MG63 (cell line): ENCODE measurements around the gene NLRP4. TPM values are rescaled to one million over a fixed set of nuclear protein-coding genes. Genes with fewer than 3 reads are reported as not detected.
"Not testable (repeated sequence)": the region's sequence is repeated elsewhere in the genome, so short reads cannot be mapped to it uniquely, and the experiment has no call there.

ENCODE experiments used
- DNase-seq: peaks from one replicate; pipeline ENCODE4 v3.0.0-alpha.2; 2020
- H3K27me3 ChIP-seq: fragments of 250-450 bp; sonication (Bioruptor Pico); 2 replicates; pipeline ENCODE4 v1.5.1; 2020; ENCODE audit warnings: mild to moderate bottlenecking, moderate library complexity
- H3K36me3 ChIP-seq: fragments of 250-450 bp; sonication (Bioruptor Pico); 2 replicates; pipeline ENCODE4 v1.5.1; 2020; ENCODE audit warnings: mild to moderate bottlenecking, moderate library complexity
- H3K4me3 ChIP-seq: fragments of 250-450 bp; sonication (Bioruptor Pico); 2 replicates; pipeline ENCODE4 v1.5.1; 2020; ENCODE audit warnings: mild to moderate bottlenecking, moderate library complexity
- H3K9me3 ChIP-seq: fragments of 250-450 bp; sonication (Bioruptor Pico); 2 replicates; pipeline ENCODE4 v1.5.1; 2020; ENCODE audit warnings: mild to moderate bottlenecking, moderate library complexity
- total RNA-seq: library from RNA; depleted of rRNA; stranded (reverse); fragments of >200 nt; shearing (Covaris generic); gene quantifications from 2 replicates; pipeline ENCODE4 v1.2.3, GENCODE V29; 2014; ENCODE audit warnings: low replicate concordance; rRNA removed

NLRP4 gene
- total RNA-seq, 1 experiment from 2014 or later: not detected

- H3K36me3 ChIP-seq, DNase-seq: not testable (repeated sequence)
Observed at GRCh38 chr19:55929258-55929657, 92.9 kb downstream of the NLRP4 start.

DNA sequence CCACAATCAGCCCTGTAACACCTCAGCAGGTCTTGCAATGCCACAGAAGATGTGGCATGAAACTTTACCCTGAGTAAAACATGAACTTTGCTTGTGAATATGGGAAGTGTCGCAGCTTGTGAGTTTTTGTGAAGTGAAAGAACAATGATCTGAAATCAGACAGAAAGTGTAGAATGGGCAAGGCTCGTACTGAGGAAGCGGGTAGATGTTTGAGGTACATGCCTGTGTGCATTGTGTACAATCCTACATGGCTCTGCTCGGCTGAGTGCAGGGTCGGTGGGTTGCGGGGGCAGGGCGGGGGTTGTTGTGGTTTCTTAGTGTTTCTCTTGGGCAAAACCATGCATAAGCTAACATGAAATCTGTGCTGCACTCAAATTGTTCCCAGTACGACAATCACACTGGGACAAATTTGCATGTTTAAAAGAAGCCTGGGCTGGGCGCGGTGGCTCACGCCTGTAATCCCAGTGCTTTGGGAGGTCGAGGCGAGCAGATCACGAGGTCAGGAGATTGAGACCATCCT lies 94.7 kb downstream of the NLRP4 start:
- H3K4me3 ChIP-seq: no peak overlapping the region
- no peak for DNase-seq
- no peaks in the 10 kb centered on the region for H3K36me3 ChIP-seq
- H3K27me3 ChIP-seq: no peaks in the 10 kb centered on the region
- H3K9me3 ChIP-seq: no peaks in the 10 kb centered on the region

More at GRCh38 chr19:55929258-55929657, 92.9 kb downstream of the NLRP4 start:
- not testable (repeated sequence) for H3K27me3 ChIP-seq, H3K4me3 ChIP-seq, H3K9me3 ChIP-seq

Other genes with a start within 250 kb of the NLRP4 start
- gene FIZ1, start 237.0 kb upstream of the NLRP4 start, total RNA-seq: 2.9 and 4.0 TPM in 2 replicates
- gene ZNF524, start 236.3 kb upstream of the NLRP4 start, total RNA-seq: 7.9 and 22.4 TPM in 2 replicates
- gene ZNF865, start 230.9 kb upstream of the NLRP4 start, total RNA-seq: 0.66 and 0.69 TPM in 2 replicates
- gene ZNF784, start 212.0 kb upstream of the NLRP4 start, total RNA-seq: 9.0 and 12.6 TPM in 2 replicates
- 7.5 and 8.0 TPM in 2 replicates for gene ZNF580, start 195.5 kb upstream of the NLRP4 start, total RNA-seq
- 8.7 and 17.5 TPM in 2 replicates for gene ZNF581, start 192.9 kb upstream of the NLRP4 start, total RNA-seq
- gene CCDC106, start 188.3 kb upstream of the NLRP4 start, total RNA-seq: 1.3 and 4.8 TPM in 2 replicates
- 128 and 226 TPM in 2 replicates for gene U2AF2, start 181.5 kb upstream of the NLRP4 start, total RNA-seq
- 57.1 and 158 TPM in 2 replicates for gene EPN1, start 161.3 kb upstream of the NLRP4 start, total RNA-seq
- not detected in 2 replicates for gene NLRP9, start 98.1 kb upstream of the NLRP4 start, total RNA-seq
- not detected in 2 replicates for gene RFPL4A, start 77.4 kb upstream of the NLRP4 start, total RNA-seq
- not detected in 2 replicates for gene RFPL4AL1, start 67.4 kb upstream of the NLRP4 start, total RNA-seq
- gene NLRP11, start 4.5 kb upstream of the NLRP4 start, total RNA-seq: not detected in 2 replicates
- not detected in 2 replicates for gene NLRP13, start 95.8 kb downstream of the NLRP4 start, total RNA-seq
- gene NLRP8, start 111.3 kb downstream of the NLRP4 start, total RNA-seq: not detected in 2 replicates
- gene NLRP5, start 150.2 kb downstream of the NLRP4 start, total RNA-seq: not detected in 2 replicates